Thoracic aorta (tissue), 2 donors: Measurements from ENCODE around the gene GIPC1. TPM values are rescaled to one million over a fixed set of nuclear protein-coding genes. Genes with fewer than 3 reads are reported as not detected.

ENCODE experiments used
- ATAC-seq: fragments of 150-250 bp; one replicate; pipeline ENCODE4 v1.8.0; 2017; ENCODE audit warnings: low read depth; ENCODE audit not compliant: insufficient number of reproducible peaks, low FRiP score
- DNase-seq: peaks from one replicate; pipeline ENCODE4 v3.0.0-alpha.2; 2020; ENCODE audit warnings: low spot score
- H3K27ac ChIP-seq, 2 donors: fragments of 200-600 bp; sonication (generic); 1 replicate in 1 of 2; 2 replicates in 1 of 2; pipeline ENCODE4 v1.5.1; 2016; ENCODE audit warnings: mild to moderate bottlenecking in 2 of 2, moderate library complexity in 2 of 2
- H3K27me3 ChIP-seq: fragments of 200-600 bp; sonication (generic); replicated peaks from 2 replicates; pipeline ENCODE4 v1.6.0; 2016; ENCODE audit warnings: mild to moderate bottlenecking; ENCODE audit not compliant: insufficient read depth
- H3K36me3 ChIP-seq: fragments of 200-600 bp; sonication (generic); one replicate; pipeline ENCODE4 v1.5.1; 2016
- H3K4me1 ChIP-seq, 2 donors: fragments of 200-600 bp; sonication (generic); 1 replicate in 1 of 2; 2 replicates in 1 of 2; pipeline versions ENCODE4 v1.5.1 to v1.6.0; 2016; ENCODE audit warnings: low read depth in 2 of 2, mild to moderate bottlenecking in 1 of 2; ENCODE audit not compliant: control insufficient read depth in 1 of 2
- H3K4me3 ChIP-seq: fragments of 200-600 bp; sonication (generic); 2 replicates; pipeline ENCODE4 v1.5.1; 2016; ENCODE audit warnings: mild to moderate bottlenecking
- H3K9me3 ChIP-seq: fragments of 200-600 bp; sonication (generic); 2 replicates; pipeline ENCODE4 v1.5.1; 2016
- total RNA-seq, 2 donors: library from RNA; depleted of rRNA; stranded (reverse); fragments of >200 nt; gene quantifications; one replicate each; pipeline versions ENCODE4 v1.1.0 to v1.2.3, GENCODE V29; 2016
- TF ChIP-seq, protein P1 (sequence below): fragments of 200-600 bp; sonication (generic); IDR thresholded peaks from one replicate; pipeline ENCODE4 v1.5.1; 2019; ENCODE audit warnings: antibody characterized with exemption

Gene GIPC1
- total RNA-seq, 2 donors from 2014 or later, result 56.4 to 77.8 TPM

DNA sequence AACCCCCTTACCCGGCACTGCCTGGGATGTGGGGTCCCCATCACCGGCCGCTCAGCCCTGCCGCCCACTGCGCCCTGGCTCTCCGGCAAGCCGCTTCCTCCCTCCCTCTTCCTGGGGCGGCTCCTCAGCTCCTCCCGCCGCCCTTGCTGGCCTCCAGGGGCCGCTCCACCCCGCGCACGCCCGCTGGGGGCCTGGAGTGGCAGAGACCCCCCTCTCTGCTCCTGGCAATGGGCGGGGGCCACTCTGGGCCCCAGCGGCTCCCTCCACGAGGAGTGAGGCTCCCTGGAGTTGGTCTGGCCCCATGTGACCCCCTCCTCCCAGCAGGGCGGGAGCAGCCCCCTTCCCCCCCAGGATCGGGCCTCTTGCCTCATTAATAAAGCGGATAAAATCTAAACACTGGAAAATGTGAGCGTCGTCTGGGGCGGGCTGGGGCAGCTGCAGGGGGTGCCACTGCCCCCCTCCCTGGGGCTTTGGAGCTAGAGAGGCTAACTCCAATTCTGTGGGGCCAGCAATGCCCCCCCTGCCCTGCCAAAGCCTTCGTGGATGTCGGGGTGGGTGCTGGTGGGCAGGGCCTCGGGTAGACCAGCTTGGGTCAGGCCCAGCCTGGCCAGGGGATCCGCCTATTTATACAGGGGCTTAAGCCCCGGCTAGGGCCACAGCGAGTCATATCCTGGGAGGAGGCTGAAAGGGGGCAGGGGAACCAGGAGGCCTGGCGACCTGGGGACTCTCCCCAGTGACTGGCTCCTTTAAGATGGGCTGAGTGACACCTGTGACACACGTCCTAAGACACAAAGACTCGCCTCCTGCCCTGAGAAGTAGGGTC is 20.5 kb downstream of the GIPC1 start, which contains the start of gene PTGER1:
PTGER1 (minus strand) TSS at position 104 of the 823 bp plus-strand sequence. CDS start 1,034 bp downstream, outside the sequence.
- no peaks in the 10 kb centered on the region for H3K9me3 ChIP-seq
- ATAC-seq, result no peak
- no peak for DNase-seq
- peaks cover 15 to 35% of the 10 kb centered on the region in 2 donors for H3K4me1 ChIP-seq
- H3K4me3 ChIP-seq, result peak within 1 kb of the TSS; percentile 55
- no peaks in the 10 kb centered on the region for H3K27me3 ChIP-seq
- H3K36me3 ChIP-seq, result peaks cover 20% of the 10 kb centered on the region
- TF ChIP-seq, protein P1, sequence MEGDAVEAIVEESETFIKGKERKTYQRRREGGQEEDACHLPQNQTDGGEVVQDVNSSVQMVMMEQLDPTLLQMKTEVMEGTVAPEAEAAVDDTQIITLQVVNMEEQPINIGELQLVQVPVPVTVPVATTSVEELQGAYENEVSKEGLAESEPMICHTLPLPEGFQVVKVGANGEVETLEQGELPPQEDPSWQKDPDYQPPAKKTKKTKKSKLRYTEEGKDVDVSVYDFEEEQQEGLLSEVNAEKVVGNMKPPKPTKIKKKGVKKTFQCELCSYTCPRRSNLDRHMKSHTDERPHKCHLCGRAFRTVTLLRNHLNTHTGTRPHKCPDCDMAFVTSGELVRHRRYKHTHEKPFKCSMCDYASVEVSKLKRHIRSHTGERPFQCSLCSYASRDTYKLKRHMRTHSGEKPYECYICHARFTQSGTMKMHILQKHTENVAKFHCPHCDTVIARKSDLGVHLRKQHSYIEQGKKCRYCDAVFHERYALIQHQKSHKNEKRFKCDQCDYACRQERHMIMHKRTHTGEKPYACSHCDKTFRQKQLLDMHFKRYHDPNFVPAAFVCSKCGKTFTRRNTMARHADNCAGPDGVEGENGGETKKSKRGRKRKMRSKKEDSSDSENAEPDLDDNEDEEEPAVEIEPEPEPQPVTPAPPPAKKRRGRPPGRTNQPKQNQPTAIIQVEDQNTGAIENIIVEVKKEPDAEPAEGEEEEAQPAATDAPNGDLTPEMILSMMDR, result no peak
- H3K27ac ChIP-seq, result no peak within 1 kb of the TSS

DNA sequence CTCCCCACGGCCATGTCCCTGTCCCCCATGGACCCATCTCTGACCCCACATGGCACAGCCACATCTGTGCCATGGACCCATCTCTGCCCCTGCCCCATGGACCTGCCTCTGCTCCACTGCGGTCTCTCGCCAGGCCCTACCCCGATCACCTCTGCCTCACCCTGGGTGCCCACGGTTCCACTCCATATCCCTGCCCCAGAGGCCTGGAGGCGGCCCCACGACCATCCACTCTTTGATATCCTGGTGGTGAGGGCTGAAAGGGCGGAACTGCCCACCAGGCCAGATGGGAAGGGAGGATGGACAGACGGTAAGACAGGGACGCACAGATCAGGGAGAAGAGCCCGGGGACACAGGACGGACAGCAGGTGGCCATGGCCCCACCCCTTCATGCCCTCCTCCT is 21.1 kb downstream of the GIPC1 start:
- H3K36me3 ChIP-seq, result peaks cover 21% of the 10 kb centered on the region
- H3K27me3 ChIP-seq, result no peaks in the 10 kb centered on the region
- DNase-seq (no peak), ATAC-seq (no peak)
- no peaks in the 10 kb centered on the region for H3K9me3 ChIP-seq
- no peak overlapping the region for H3K27ac ChIP-seq
- TF ChIP-seq, protein P1, result no peak
- H3K4me3 ChIP-seq, result no peak overlapping the region
- peaks cover 15 to 35% of the 10 kb centered on the region in 2 donors for H3K4me1 ChIP-seq

DNA sequence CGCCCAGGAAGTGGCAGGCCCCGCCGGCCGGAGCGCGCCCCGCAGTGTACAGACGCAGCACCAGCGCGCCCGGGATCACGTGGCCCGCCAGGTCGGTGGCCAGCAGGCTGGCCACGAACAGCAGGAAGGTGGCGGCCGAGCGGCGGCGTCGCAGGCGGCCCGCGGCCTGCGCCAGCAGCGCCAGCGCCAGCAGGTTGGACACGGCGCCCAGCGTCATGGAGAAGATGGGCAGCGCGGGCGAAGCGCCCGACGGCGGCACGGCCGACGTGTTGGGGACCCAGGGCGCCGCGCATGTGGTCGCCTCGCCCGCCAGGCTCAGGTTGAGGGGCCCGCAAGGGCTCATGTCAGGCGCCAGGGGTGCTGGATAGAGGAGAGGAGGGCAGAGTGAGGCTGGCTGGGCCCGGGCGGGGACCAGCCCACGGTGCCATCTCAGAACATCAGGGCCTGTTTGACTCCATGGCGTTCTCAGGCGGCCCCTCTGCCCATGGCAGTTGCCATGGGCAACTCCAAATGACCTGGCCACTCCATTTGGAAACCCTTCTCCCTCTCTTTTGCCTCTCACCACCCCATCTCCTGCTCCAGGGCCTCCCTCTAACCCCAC is 21.8 kb downstream of the GIPC1 start:
- TF ChIP-seq, protein P1, result no peak
- DNase-seq, result no peak
- Histone ChIP-seq H3K9me3 (no peaks in the 10 kb centered on the region), H3K36me3 (peaks cover 22% of the 10 kb centered on the region), H3K27me3 (no peaks in the 10 kb centered on the region), H3K4me1 (peaks cover 15 to 35% of the 10 kb centered on the region in 2 donors), H3K27ac (no peak overlapping the region), H3K4me3 (peak overlapping the region; percentile 55)
- ATAC-seq, result no peak

DNA sequence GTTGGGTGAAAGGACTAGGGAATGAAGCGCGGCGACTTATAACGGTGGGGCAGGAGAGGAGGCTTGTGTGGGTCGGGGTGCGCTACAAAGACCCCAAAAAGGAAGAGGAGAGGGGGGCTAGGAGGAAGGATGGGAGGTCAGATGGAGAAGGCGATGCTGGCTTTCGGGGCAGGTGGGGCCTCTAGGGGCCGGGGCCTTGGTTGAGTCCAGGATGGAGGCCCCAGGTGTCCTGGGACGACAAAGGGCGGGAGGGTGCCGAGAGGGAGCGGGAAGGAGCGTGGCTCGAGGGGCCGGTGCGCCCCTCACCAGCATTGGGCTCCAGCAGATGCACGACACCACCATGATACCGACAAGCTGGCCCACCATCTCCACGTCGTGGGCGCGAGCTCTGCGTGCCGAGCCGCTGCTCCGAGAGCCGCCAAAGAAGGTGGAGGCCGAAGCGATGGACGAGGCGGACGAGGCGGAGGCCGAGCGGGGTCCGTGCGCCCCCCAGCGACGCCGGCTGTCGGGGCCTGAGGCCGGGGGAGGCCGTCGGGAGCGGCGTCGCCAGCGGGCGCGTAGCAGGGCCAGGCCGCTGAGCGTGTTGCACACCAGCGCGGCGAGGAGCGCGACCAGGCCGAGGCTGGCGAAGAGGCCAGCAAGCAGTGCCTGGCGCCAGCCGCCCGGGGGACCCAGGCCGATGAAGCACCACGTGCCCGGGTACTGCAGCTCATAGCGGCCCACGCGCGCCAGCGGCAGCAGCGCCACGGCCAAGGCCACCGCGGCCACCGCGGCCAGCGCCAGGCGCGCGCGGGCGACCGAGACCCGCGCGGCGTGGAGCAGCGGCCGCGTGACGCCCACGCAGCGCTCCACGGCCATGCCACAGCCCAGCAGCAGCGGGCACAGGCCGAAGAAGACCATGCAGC is 22.6 kb downstream of the GIPC1 start:
- Histone ChIP-seq H3K4me3 (peak overlapping the region; percentile 55), H3K4me1 (peaks cover 15 to 35% of the 10 kb centered on the region in 2 donors), H3K36me3 (peaks cover 26% of the 10 kb centered on the region), H3K27me3 (no peaks in the 10 kb centered on the region), H3K27ac (no peak overlapping the region), H3K9me3 (no peaks in the 10 kb centered on the region)
- TF ChIP-seq, protein P1, result no peak
- ATAC-seq (no peak), DNase-seq (no peak)
